ENCODE measurements around the gene CHN2.

The CHN2 gene

DNA sequence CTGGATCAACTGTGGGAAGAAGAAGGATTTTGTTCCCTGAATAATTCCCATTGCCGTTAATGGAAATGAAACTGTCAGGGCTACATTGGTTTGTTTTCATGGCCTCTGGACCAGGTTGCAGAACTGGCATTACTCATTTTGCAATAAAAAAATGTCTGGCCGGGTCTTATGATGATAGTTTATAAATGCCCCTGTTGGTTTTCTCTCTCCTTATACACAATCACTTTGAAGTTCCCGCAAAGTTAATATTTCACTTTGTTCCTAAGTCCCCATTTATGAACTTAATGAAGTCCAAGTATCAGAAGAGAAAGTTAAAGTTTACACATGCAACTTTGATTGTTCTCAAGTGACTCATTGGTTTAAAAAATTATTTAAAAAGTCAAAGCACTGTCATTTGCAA lies 218.3 kb downstream of the CHN2 start:
- FAIRE-seq = no peak

DNA sequence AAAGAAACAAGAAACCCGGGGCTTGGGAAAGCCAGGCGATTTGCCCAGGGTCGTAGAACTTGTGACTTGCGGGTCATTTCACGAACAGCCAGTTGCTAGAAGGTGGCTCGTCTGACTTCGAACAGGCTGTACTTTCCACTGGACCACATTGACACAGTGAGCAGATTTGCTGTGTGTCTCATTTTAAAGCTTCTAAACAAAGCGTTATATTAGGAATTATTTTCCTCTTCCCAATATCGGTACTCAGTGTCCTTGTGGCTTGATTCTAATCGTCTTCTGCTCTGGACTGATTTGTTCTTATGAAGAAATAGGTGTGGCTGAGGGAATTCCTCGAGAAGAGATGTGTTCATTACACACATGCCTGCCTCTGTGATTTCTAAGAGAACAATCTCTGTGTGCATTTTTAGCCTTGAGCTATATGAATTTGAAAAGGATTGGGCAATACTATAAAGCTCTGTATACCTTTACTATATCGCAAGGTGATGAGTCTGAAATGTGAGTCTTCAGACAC lies 219.1 kb downstream of the CHN2 start:
- no peak for FAIRE-seq

DNA sequence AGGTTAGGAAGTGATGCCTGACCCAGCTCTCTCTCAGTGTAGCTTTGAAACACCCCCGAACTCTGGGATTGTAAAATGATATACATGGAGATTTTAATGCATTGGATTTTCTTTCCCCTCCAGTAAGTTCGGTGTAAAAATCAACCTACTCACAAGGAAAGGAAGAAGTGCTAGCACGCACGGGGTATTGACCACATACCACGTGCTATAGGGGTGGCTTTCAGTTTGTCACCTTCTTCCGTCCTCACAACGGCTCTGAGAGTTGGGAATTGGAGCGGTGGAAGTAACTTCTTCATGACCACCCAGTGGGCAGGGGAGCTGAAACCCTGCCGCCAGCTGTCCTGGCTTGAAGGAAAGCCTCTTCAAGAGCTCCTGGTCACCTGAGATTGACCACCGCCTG lies 219.6 kb downstream of the CHN2 start:
- no peak for FAIRE-seq

DNA sequence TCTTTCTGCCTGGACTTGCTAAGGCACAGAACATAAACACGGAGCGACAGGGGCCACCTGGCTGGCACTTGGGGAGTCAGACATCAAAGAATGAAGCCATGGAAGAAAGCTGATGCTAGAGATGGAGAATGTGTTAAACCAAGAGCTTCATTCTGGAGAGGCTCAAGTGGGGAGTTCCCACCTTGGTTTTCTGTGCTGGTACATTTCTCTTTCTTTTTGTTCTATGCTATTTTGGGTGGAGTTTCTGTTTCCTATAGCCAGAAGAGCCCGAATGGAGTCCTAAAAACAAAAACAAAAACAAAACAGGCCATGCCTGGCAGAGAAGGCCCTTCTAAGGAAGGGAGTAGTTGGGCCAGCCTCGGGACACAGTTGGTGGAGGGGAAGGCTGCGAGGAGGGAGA lies 220.6 kb downstream of the CHN2 start:
- FAIRE-seq = no peak

DNA sequence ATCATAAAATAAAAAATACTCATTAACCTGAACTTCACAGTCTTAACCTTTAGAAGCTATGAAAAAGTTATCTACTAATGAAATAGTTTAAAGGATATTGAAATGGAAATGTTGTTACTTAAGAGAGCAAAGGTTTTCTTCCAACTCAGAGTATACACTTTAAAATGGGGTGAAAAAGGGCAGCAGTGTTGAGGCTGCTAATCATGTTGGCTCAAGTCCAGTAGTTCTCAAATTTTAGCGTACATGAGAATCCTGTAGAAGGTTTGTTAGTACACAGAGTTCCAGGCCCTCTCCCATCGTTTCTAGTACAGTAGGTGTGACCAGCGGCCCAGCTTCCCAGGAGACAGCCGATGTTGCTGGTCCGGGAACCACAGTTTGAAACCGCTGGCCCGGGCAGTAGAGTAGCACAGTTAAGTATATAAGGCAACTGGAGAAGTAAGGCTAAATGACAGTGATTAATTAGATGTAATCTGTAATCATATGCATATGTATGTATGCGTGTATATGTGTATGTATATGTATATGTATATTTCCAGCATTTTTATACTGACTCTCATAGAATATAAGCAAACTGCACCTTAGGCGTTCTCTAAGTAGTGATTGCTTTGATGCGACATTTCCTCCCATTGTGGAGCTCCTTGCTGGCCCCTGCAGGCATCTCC lies 221.8 kb downstream of the CHN2 start:
- no peak for FAIRE-seq

DNA sequence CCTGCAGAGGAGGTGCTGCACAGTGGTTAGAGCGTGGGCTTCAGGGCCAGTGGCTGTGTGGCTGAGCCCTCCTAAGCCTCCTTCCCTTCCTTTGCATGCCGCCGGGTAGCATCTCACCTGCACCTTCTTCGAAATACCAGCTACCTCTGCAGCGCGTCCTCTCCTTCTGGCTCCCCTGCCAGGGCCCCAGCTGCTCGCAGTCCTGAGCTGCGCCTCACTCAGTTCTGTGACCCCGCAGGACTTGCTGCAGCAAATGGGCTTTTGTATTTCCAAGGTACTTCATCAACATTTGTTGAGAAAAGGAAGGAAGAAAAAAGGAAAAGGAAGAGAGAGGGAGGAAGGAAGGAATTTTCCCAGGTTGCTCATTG lies 222.3 kb downstream of the CHN2 start:
- FAIRE-seq = no peak

DNA sequence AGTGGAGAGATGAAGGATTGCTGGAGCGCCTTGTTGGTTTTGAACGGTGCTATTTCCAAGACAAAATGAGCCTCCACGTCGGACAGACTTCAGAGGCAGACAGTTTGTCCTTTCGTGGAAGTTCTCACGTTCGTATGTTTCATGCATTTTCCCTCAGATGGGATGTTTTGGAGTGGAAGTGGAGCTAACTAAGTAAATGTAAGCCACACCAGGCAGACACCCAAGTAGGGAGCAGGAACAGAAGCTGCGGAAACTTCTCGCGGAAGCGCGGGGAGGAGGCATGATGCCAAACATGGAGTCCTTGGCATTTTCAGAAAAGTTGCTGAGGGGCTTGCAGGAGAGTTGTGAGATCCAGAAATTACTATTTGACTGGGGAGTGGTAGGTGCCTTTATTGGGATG lies 223.5 kb downstream of the CHN2 start:
- no peak for FAIRE-seq

DNA sequence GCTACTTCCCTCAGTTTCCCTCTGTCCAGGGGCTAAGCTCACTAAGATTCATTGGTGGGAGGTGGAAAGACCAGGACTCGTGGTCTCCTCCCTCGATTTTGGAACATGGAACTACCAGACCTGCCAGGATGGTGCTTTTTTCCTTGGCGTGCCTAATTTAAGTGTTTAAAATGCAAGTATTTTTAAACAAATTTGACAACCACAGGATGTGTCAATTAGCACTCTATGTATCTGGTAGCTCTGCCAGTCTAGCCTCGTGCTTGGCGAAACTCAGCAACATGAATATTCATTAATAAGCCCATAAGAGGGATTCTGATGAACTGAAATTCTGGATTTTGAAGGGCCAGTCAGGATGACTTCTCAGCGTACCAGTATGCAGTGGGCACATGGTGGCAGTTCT lies 224.1 kb downstream of the CHN2 start:
- no peak for FAIRE-seq

DNA sequence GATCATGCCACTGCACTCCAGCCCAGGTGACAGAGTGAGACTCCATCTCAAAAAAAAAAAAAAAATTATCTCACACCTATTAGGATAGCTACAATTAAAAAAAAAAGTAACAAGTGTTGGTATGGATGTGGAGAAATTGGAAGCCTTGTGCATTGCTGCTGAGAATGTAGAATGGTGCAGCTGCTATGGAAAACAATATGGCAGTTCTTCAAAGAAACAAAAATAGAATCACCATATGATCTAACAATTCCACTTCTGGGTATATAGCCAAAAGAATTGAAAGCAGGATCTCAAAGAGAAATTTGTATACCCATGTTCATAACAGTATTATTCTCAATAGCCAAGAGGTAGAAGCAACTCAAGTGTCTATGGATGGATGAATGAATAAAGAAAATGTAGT lies 225.4 kb downstream of the CHN2 start:
- no peak for FAIRE-seq

DNA sequence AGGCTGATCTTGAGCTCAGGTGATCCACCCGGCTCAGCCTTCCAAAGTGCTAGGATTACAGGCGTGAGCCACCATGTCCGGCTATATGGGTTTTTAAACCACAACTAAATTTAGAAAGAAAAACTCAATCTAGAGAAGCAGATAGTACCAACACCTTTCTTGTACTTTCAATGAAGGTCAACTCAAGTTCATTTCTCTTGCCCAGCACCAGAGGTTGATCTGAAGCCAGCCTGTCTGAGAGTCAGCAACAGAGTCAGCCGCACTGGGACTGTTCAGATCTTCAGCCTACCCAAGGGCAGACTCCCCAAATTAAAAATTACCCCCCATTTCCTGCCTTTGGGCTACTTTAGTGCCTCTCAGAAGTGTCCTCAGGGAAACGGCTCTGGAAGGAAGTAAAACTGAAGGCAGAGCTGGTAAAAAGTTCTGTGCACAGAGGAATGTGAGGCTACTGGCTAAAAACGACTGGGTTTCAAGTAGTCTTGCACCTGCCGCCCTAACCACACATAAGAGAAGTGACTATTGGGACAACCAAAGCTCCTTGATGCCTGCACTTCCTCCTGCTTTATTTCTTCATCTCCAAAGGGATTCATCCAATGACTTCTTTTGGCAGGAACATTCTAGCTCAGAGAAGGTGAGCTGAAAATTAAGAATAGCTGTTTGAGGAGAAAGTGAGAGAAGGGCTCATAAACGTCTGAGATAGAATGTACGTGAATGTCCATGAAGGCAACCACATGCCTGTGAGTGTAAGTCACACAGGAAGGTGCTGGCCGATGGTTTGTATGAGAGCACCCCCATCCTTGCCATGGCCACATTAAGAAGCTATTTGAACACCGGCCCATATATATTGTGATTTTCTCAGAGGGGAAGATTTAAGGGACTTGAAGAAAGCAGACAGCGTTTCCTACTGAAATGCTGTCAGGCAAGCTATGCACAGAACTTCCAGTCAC lies 226.7 kb downstream of the CHN2 start:
- no peak for FAIRE-seq

DNA sequence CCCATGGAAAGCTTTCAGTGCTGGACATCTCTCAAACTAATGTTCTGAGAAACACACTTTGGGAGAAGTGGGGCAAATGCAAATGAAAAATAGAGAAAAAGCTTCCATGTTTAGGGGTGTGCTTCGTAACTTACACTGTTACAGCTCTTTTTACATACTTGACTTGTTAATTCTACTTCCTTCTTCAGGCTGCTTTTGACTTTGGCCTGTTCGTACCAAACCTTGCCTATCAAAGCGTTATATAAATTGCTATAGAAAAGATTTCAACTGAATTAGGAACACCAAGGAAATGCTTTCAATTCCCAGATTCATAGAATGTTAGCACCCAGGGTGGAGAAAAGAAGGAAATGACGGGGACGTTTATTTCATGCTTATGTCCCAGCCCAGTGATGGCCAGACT lies 228.3 kb downstream of the CHN2 start:
- FAIRE-seq = no peak

DNA sequence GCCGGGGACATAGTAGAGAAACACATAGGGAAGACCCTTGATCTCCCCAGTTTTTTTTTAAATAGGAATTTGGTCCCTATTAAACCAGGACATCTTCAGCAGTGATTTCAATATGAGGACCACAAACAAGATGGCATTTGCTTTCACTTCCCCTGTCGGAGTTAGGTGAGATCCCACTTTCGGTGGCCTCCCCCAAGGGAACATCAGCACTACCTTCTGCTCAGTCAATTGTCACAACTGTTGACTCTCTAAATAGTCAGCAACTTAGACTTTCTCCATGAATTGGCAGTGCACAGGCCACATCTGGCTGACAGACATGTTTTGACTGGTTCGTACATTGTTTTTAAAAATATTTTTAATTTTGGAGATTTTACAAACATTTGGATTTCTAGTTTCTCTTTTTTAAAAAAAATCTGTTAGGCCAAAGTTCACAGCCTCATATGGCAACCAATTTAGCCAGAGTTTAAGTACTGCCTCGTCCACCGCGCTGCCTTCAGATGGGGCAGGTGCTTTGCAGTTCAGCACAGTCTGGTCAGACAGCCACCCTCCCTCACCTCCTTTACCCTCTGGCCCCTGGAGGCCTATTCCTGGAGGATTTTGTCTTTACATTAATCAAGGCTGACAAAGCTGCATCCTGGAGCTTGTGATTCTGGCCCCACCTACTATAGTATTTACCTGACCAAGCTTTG lies 229.9 kb downstream of the CHN2 start:
- FAIRE-seq = no peak

DNA sequence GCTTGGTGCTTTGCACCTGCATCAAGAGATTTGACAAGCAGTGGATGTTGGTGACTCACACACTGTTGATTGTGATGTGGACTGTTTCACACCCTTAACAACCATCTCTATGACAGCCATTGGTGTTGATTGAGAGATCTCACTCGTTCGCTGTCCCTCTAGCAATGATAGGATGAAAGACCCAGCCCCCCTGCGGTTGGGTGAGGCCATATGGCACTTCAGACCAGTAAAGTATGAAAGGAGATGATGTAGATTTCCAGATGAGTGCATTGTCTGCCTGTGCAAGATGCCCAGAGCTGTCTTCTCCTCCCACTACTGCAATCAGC lies 230.4 kb downstream of the CHN2 start:
- FAIRE-seq = no peak

DNA sequence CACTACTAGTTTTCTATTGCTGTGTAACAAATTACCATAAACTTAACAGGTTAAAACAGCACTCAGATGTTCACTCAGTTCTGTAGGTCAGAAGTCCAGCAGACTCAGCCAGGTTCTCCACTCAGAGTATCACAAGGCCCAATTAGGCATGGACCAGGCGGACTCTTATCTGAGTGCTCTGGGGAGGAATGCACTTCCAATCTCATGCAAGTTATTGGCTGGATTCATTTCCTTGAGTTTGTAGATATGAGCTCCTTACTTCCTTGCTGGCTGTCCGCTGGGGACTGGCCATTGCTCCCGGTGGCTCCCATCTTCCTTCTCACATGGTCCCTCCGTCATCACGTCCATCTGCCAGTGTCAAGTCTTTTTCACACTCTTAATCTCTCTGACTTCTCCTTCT lies 232.0 kb downstream of the CHN2 start:
- no peak for FAIRE-seq

DNA sequence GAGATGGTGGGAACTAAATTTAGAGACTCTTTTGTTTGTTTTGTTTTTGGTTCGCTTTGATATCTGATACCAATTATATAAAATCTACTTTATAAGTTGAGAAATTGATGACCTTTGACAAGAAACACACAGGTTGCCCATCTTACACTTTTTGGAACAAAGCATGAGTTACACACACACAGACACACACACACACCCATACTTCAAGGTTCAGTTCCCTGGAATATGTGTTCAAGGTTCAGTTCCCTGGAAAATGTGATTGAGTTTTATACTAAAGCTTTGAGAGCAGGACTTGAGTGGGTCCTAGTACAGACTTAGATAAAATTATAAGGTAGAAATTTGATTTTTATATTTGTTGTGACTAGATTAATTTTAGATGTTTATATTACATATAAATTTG lies 234.8 kb downstream of the CHN2 start:
- FAIRE-seq = no peak

DNA sequence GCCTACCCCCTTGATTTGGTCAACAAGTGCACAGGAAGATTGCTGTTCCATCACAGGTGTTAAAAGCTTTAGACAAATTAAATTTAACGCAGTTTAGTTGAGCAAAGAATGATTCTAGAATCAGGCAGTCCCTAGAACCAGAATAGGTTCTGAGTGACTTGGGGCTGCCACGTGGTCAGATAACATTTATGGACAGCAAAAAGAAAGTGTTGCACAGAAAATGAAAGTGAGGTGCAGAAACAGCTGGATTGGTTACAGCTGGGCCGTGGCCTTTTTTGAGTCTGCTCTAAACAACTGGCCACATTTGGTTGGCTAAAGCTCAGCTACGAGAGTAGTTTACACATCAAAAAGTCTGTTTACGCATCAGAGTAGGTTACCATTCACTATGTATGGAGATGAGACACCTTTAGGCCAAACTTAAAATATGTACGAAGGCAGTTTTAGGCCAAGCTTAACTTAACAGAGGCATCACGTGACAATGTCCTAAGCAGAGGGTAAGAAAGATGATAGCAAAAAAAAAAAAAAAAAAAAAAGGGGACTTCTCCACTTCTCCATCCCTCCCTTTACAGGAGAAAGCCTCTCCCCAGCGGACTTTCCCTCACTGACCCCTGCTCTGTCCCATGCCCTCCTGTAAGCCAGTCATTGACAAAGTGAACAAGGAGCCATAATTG lies 235.8 kb downstream of the CHN2 start:
- FAIRE-seq = no peak

DNA sequence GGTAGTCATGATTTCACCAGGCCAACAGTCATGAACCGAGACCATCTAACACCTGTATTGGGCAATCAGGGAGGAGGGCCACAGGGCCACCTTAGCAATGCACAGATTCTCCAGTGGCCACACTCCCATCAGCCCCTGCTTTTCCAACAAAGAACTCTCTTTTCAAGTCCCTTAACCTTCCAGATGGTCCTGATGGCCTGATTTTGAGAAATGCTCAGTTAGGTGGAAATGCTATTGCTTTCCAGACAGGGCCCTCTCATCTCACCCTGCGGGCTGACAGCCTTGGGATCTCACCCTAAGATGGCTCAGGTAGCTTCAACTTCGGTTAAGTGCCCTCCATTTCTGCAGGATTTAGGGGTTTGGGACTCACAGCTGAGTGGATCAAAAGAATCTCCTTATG lies 237.1 kb downstream of the CHN2 start:
- no peak for FAIRE-seq

DNA sequence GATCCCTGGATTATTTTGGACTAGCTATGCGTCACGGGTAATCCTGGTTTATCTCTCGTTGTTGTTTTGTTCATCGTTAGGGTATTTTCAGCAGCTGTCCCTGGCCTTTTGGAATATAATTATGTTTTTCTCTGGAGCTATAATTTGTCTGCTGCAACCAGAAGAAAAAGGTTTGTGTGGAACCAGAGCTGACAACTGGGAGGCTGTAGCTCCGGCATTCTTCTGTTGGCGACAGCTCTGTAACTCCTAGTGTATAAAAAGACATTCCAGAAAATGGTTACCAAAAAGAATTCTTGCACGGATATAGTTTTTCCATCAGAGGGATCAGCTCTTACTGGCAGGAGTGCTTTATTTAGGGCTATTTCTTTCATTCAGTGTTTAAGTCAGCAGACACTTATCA lies 238.1 kb downstream of the CHN2 start:
- no peak for FAIRE-seq

DNA sequence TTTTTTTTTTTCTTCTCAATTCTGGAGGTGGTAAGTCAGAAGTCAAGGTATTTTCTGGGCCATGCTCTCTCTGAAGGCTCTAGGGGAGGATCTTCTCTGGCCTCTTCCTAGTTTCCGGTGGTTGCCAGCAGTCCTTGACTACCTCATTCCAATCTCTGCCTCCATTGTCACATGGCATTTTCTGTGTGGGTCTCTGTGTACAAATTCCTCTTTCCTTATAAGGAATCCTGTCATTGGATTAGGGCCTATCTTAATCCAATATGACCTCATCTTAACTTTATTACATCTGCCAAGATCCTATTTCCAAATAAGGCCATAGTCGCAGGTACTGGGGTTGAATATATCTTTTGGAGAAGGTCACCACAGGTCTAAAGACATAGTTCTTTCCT lies 239.8 kb downstream of the CHN2 start:
- FAIRE-seq = no peak

DNA sequence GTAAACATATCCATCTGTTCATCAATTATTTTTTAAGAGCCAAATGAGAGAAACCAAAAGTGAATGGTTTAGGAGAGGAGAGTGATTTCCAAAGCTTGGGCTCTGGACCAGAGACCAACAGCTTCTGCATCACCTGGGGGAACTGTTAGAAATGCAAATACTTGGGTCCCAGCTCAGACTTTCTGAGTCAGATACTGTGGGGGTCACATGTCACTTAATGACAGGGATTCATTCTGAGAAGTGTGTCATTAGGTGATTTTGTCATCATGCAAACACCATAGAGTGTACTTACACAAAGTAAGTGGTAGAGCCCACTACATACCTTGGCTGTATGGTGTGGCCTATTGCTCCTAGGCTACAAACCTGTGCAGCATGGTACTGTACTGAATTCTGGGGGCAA lies 240.6 kb downstream of the CHN2 start:
- FAIRE-seq = no peak

DNA sequence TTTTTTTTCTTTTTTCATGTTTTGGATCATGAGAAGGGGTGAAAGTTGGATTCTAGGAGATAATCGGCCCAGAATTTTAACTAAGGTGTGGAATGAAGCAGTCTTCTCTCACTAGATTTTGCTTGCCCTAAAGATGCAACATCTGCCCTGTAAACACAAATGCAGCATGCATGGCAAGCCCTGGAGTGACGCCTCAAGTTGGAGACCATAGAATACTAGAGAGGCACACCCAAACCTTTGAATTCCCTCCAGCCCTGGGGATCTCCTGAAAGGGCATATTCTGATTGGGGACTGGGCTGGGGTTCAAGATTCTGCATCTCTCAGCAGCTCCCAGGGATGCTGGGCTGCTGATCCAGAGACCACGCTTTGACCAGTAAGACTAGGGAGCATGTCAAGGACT lies 241.3 kb downstream of the CHN2 start:
- FAIRE-seq = no peak

DNA sequence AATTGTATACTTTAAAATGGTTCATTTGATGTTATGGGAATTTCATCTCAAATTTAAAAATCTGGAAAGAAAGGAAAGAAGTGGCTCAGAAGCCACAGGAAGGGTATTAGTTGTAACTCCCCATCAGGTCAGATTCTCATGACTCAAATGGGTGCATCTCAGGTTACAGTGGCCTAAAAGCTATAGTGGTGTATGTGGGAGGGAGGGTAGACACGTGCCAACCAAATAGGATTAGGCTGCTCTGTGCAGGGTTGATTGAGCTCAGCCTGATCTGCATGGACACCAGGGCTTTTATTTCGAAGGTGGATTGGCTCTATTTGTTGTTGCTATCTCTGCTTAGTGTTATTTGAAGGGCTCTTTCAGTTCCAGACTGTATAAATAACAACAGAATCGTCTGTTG lies 247.6 kb downstream of the CHN2 start:
- FAIRE-seq = no peak

DNA sequence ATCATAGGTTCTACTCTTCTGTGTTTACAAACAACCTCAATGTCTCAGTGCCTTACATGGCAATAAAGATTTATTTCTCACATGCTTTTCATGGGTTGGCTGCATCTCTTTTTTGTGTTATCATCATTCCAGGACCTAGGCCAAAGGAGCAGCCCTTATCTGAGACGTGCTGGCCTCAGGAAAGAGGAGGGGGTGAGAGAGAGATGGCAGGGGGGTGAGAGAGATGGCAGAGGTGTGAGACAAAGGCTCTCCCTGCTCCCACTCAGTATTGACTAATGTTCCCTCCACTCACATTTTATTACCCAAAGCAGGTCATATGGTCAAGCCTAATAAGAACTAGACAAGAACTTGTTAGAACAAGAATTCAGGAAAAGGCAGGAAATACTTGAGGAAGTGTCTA lies 249.0 kb downstream of the CHN2 start:
- FAIRE-seq = no peak
